ENCODE measurements around the gene WDR88. TPM values are rescaled to one million over a fixed set of nuclear protein-coding genes. Genes with fewer than 3 reads are reported as not detected.
A peak's percentile ranks its signal among the peaks of the same experiment; 100 is the strongest.
"Not testable (repeated sequence)": the region's sequence is repeated elsewhere in the genome, so short reads cannot be mapped to it uniquely, and the experiment has no call there.

Gene WDR88
- total and polyA plus RNA-seq, 2 donors: 0.05 TPM; not detected in 1

- H3K36me3 ChIP-seq (ENCODE audit: control insufficient read depth in 2 of 2, insufficient read depth in 2 of 2, low read length in 1 of 2); H3K4me1 ChIP-seq (ENCODE audit: control insufficient read depth in 2 of 2, insufficient read depth in 2 of 2, low read length in 2 of 2); DNase-seq (ENCODE audit: low read depth in 6 of 9, low spot score in 9 of 9); H3K27ac ChIP-seq (ENCODE audit: low read depth in 1 of 2, low read length in 1 of 2); H3K27me3 ChIP-seq (ENCODE audit: control insufficient read depth in 2 of 2, insufficient read depth in 1 of 2, low read length in 1 of 2); H3K9me3 ChIP-seq (ENCODE audit: control insufficient read depth in 2 of 2, insufficient read depth in 1 of 2, low read length in 1 of 2); H3K4me3 ChIP-seq (ENCODE audit: low read length in 2 of 2): not testable (repeated sequence)
- WGBS: 95% methylated on average over 7 of the region's 7 CpGs
Measured at GRCh38 chr19:33209850-33210230, 77.9 kb downstream of the WDR88 start.

GRCh38 chr19:33210266-33210940, 78.5 kb downstream of the WDR88 start:
- H3K36me3 ChIP-seq (ENCODE audit: control insufficient read depth in 2 of 2, insufficient read depth in 2 of 2, low read length in 1 of 2): no peaks in the 10 kb centered on the region
- H3K27me3 ChIP-seq (ENCODE audit: control insufficient read depth in 2 of 2, insufficient read depth in 1 of 2, low read length in 1 of 2): no peaks in the 10 kb centered on the region
- WGBS: 96% methylated on average over 22 of the region's 22 CpGs
- no peak overlapping the region for H3K27ac ChIP-seq (ENCODE audit: low read depth in 1 of 2, low read length in 1 of 2)
- H3K4me3 ChIP-seq (ENCODE audit: low read length in 2 of 2): no peak overlapping the region
- H3K9me3 ChIP-seq (ENCODE audit: control insufficient read depth in 2 of 2, insufficient read depth in 1 of 2, low read length in 1 of 2): no peaks in the 10 kb centered on the region
- DNase-seq (ENCODE audit: low read depth in 6 of 9, low spot score in 9 of 9): no peak
- H3K4me1 ChIP-seq (ENCODE audit: control insufficient read depth in 2 of 2, insufficient read depth in 2 of 2, low read length in 2 of 2): no peaks in the 10 kb centered on the region

DNA sequence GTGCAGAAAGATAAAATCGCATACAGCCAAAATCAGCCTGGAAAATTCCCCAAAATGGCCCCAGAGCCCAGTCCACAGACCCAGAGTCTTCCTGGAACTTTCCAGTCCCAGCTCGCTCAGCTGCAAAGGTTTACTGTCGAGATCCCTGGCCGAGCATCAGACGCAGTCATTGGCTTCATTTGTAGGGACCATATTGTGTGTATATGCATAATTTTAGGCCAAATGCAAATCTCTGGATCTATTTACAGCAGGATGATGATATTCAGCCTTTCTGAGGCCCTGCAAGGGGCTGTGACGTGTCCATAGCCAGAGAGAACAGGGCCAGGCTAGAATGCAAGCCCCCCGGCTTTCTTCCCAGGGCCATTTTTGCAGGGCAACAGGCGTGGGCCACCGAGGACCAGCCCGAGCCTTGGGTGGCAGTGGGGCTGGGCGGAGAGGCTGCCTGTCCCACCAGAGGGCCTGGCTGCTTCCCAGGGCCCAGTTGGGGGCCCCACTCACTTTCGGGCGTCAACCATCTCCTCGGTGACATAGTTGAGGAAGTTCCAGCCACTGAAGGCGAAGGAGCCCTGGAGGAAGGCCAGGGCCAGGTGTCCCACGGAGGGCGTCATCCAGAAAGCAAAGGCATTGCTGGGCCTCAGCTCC, 80.0 kb downstream of the WDR88 start:
- 82% methylated on average over 17 of the region's 17 CpGs for WGBS
- DNase-seq (ENCODE audit: low read depth in 6 of 9, low spot score in 9 of 9): no peak
- Histone ChIP-seq H3K4me3 (ENCODE audit: low read length in 2 of 2) (no peak overlapping the region), H3K27ac (ENCODE audit: low read depth in 1 of 2, low read length in 1 of 2) (peak overlapping the region in 1 of 2 donors; percentile 32), H3K27me3 (ENCODE audit: control insufficient read depth in 2 of 2, insufficient read depth in 1 of 2, low read length in 1 of 2) (no peaks in the 10 kb centered on the region), H3K36me3 (ENCODE audit: control insufficient read depth in 2 of 2, insufficient read depth in 2 of 2, low read length in 1 of 2) (no peaks in the 10 kb centered on the region), H3K4me1 (ENCODE audit: control insufficient read depth in 2 of 2, insufficient read depth in 2 of 2, low read length in 2 of 2) (no peaks in the 10 kb centered on the region), H3K9me3 (ENCODE audit: control insufficient read depth in 2 of 2, insufficient read depth in 1 of 2, low read length in 1 of 2) (no peaks in the 10 kb centered on the region)

GRCh38 chr19:33212436-33213172, 80.7 kb downstream of the WDR88 start:
- H3K4me1 ChIP-seq (ENCODE audit: control insufficient read depth in 2 of 2, insufficient read depth in 2 of 2, low read length in 2 of 2): no peaks in the 10 kb centered on the region
- H3K36me3 ChIP-seq (ENCODE audit: control insufficient read depth in 2 of 2, insufficient read depth in 2 of 2, low read length in 1 of 2): no peaks in the 10 kb centered on the region
- no peaks in the 10 kb centered on the region for H3K27me3 ChIP-seq (ENCODE audit: control insufficient read depth in 2 of 2, insufficient read depth in 1 of 2, low read length in 1 of 2)
- no peak overlapping the region for H3K4me3 ChIP-seq (ENCODE audit: low read length in 2 of 2)
- peak overlapping the region in 1 of 2 donors; percentile 32 for H3K27ac ChIP-seq (ENCODE audit: low read depth in 1 of 2, low read length in 1 of 2)
- DNase-seq (ENCODE audit: low read depth in 6 of 9, low spot score in 9 of 9): no peak
- no peaks in the 10 kb centered on the region for H3K9me3 ChIP-seq (ENCODE audit: control insufficient read depth in 2 of 2, insufficient read depth in 1 of 2, low read length in 1 of 2)
- WGBS: 93% methylated on average over 30 of the region's 30 CpGs

DNA sequence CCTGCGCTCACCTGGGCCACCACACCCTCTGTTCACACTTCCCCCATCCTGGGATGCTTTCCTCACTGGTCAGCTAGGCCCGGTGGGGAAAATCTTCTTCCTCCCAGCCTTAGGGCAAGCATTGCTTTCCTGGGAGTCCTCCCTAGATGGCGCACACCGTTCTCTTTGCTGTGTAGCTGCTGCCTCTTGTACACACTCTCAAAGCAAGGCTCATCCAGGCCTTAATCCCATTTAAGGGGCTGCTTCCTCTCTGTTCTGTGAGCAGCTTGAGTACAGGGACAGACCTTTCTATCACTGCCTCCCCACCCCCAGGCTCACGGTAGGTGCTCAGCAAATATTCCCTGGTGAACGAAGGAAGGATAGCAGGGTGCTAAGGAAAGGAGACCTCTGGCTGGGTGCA, 82.7 kb downstream of the WDR88 start:
- Histone ChIP-seq H3K9me3 (ENCODE audit: control insufficient read depth in 2 of 2, insufficient read depth in 1 of 2, low read length in 1 of 2) (no peaks in the 10 kb centered on the region), H3K27me3 (ENCODE audit: control insufficient read depth in 2 of 2, insufficient read depth in 1 of 2, low read length in 1 of 2) (no peaks in the 10 kb centered on the region), H3K27ac (ENCODE audit: low read depth in 1 of 2, low read length in 1 of 2) (no peak overlapping the region), H3K4me1 (ENCODE audit: control insufficient read depth in 2 of 2, insufficient read depth in 2 of 2, low read length in 2 of 2) (no peaks in the 10 kb centered on the region), H3K4me3 (ENCODE audit: low read length in 2 of 2) (no peak overlapping the region), H3K36me3 (ENCODE audit: control insufficient read depth in 2 of 2, insufficient read depth in 2 of 2, low read length in 1 of 2) (no peaks in the 10 kb centered on the region)
- DNase-seq (ENCODE audit: low read depth in 6 of 9, low spot score in 9 of 9): no peak
- 81% methylated on average over 6 of the region's 6 CpGs for WGBS

GRCh38 chr19:33215438-33216197, 83.7 kb downstream of the WDR88 start:
- DNase-seq (ENCODE audit: low read depth in 6 of 9, low spot score in 9 of 9): no peak
- WGBS: 95% methylated on average over 19 of the region's 19 CpGs

DNA sequence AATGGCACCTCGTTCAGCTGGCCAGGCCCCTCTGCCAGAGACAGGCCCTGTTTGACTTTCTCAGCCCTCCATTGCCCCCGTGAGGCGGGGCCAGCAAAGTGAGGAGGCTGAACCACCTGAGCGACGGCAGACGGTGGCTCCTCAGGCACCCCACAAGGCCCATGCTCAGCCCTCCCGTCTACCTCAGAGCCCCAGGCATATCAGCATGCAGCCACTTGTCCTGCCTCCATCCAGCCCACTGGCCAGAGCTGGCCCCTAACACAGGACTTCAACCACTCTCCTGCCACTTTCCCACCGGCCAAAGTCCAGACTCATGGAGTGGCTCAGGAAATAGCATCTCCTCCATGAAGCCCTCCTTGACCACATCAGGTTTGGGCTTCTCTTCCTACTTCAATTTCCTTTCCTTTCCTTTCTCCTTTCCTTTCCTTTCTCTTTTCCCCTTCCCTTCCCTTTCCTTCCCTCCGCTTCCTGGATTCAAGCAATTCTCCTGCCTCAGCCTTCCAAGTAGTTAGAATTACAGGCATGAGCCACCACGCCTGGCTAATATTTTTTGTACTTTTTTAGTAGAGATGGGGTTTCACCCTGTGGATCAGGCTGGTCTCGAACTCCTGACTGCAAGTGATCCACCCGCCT, 84.4 kb downstream of the WDR88 start:
- DNase-seq (ENCODE audit: low read depth in 6 of 9, low spot score in 9 of 9): no peak
- no peaks in the 10 kb centered on the region for H3K9me3 ChIP-seq (ENCODE audit: control insufficient read depth in 2 of 2, insufficient read depth in 1 of 2, low read length in 1 of 2)
- no peaks in the 10 kb centered on the region for H3K36me3 ChIP-seq (ENCODE audit: control insufficient read depth in 2 of 2, insufficient read depth in 2 of 2, low read length in 1 of 2)
- 82% methylated on average over 12 of the region's 12 CpGs for whole genome bisulfite sequencing
- no peak overlapping the region for H3K27ac ChIP-seq (ENCODE audit: low read depth in 1 of 2, low read length in 1 of 2)
- no peak overlapping the region for H3K4me3 ChIP-seq (ENCODE audit: low read length in 2 of 2)
- no peaks in the 10 kb centered on the region for H3K4me1 ChIP-seq (ENCODE audit: control insufficient read depth in 2 of 2, insufficient read depth in 2 of 2, low read length in 2 of 2)
- no peaks in the 10 kb centered on the region for H3K27me3 ChIP-seq (ENCODE audit: control insufficient read depth in 2 of 2, insufficient read depth in 1 of 2, low read length in 1 of 2)

More at GRCh38 chr19:33215438-33216197, 83.7 kb downstream of the WDR88 start:
- Histone ChIP-seq H3K4me1 (ENCODE audit: control insufficient read depth in 2 of 2, insufficient read depth in 2 of 2, low read length in 2 of 2) (no peaks in the 10 kb centered on the region), H3K9me3 (ENCODE audit: control insufficient read depth in 2 of 2, insufficient read depth in 1 of 2, low read length in 1 of 2) (no peaks in the 10 kb centered on the region), H3K4me3 (ENCODE audit: low read length in 2 of 2) (no peak overlapping the region), H3K27me3 (ENCODE audit: control insufficient read depth in 2 of 2, insufficient read depth in 1 of 2, low read length in 1 of 2) (no peaks in the 10 kb centered on the region), H3K36me3 (ENCODE audit: control insufficient read depth in 2 of 2, insufficient read depth in 2 of 2, low read length in 1 of 2) (no peaks in the 10 kb centered on the region), H3K27ac (ENCODE audit: low read depth in 1 of 2, low read length in 1 of 2) (no peak overlapping the region)

- no peaks in the 10 kb centered on the region for H3K36me3 ChIP-seq (ENCODE audit: control insufficient read depth in 2 of 2, insufficient read depth in 2 of 2, low read length in 1 of 2)
- no peak for DNase-seq (ENCODE audit: low read depth in 6 of 9, low spot score in 9 of 9)
- no peak overlapping the region for H3K4me3 ChIP-seq (ENCODE audit: low read length in 2 of 2)
- H3K9me3 ChIP-seq (ENCODE audit: control insufficient read depth in 2 of 2, insufficient read depth in 1 of 2, low read length in 1 of 2): no peaks in the 10 kb centered on the region
- WGBS: 98% methylated on average over 8 of the region's 8 CpGs
- H3K27me3 ChIP-seq (ENCODE audit: control insufficient read depth in 2 of 2, insufficient read depth in 1 of 2, low read length in 1 of 2): peaks cover 0 to 6% of the 10 kb centered on the region in 2 donors
- H3K27ac ChIP-seq (ENCODE audit: low read depth in 1 of 2, low read length in 1 of 2): no peak overlapping the region
- H3K4me1 ChIP-seq (ENCODE audit: control insufficient read depth in 2 of 2, insufficient read depth in 2 of 2, low read length in 2 of 2): no peaks in the 10 kb centered on the region
Measured at GRCh38 chr19:33217881-33218280, 86.0 kb downstream of the WDR88 start.

All from thymus (tissue), 11 donors.